Fibroblast of gingiva (primary cell): ENCODE data around the gene ARHGAP4.
A peak's percentile ranks its signal among the peaks of the same experiment; 100 is the strongest.

Source experiments
- DNase-seq: peaks from one replicate; pipeline ENCODE4 v3.0.0-alpha.2; 2011; ENCODE audit warnings: low read depth

Gene ARHGAP4

DNA sequence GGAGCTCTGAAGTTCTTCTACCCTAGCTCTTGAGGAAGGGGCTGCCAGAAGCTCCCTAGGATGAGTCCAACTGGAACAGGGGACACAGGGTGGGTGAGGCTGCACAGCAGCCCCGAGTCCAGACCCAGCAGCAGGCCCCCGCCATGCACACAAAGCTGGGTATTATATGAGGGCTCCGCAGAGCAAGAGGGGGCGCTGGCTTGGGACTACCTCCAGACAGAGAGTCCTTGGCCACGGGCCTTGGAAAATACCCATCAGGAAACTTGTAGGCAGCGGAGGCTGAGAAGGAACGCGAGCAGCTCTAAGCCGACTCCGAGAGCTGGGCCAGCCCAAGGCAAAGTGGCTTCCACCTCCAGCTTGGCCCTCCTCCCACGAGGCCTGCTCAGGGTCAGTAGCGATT lies 37.5 kb upstream of the ARHGAP4 start:
- DNase-seq, result no peak

DNA sequence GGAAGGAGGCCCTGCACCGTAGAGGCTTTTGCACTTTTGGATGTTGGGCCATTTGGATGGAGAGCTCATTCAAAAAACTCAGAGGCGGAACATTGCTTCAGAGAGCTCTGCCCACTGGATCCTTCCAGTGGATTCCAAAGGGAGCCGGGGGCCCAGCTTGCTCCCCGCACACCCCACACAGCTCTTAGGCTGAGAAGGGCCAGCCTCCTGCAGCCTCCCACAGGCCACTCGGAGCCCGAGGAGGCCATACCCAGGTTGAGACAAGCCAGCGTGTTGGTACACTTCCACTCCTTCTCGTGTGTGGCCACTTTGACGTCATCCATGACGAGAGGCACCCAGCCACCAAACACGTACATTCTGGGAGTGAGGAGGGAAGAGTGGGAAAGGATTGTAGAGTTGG lies 35.2 kb upstream of the ARHGAP4 start:
- DNase-seq, result no peak

DNA sequence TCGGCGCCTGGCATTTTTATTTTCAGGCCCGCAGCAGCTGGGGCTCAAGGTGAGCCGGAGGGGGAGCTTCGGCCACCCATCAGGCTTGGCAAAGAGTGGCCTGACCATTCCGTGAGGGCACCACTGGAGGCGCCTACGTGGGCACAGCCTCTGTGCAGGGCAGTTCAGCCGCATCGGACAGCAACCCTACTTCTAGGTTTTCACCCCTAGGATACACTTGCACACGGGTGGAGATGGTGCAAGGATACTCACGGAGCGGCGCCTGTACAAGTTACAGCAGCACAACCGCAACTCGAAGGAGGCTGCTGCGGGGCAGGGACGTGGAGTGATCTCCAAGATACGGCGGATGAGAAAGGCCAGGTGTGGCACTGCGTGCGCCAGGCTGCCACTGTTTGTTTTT lies 34.7 kb upstream of the ARHGAP4 start:
- no peak for DNase-seq

DNA sequence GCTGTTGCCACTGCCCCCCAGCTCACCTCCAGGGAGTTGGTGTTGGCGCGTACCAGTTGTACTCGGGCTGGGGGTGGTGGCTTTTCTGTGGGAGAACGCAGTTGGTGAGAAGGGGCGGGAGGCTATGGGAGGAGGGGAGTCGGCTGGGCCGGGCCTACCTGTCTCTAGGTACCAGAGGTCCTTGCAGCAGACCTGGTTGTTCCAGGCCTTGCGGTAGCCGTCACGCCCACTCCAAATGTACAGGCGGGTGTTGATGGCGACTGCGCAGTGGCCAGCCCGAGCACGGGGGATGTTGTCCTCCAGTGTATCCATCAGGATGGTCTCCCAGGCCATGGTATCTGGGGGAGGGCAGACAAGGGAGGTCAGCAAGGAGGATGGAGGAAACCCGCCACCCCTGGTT lies 34.0 kb upstream of the ARHGAP4 start:
- no peak for DNase-seq

DNA sequence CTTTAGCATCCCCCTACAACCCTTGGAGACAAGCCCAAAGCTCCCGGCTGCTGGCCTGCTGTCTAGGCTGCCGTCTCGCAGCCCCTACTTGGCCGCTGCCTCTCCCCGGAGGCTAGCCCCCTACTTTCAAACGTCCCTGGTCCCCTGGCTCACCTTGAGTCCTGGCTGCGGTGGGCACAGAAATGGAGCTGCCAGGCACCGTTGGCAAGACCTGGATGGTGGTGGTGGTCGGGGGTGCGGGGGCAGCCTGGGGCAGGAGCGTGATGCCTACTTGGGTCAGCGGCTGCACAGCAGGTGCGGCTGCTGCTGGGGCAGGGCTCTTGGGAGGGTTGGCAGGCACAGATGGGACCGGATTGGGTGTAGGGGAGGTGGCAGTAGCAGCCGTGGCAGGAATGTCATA lies 33.6 kb upstream of the ARHGAP4 start:
- DNase-seq, result no peak

DNA sequence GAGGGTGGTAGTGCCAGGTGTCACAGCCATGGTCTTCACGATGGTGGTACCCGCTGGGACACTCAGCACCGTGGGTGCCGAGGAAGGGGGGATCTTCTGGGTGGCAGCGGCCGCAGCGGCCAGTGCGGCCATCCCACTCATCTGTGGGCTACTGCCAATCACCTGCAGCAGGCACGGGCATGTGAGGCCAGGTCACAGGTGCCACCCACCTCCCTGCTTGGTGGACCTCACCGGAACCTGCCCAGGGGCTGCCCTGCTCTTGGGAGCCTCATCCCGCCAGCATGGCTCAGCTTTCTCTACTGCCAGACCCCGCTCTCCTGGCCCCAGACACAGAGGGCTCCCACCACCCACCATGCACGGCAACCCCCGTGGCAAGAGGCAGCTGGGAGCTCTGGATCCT lies 32.5 kb upstream of the ARHGAP4 start:
- DNase-seq, result no peak

DNA sequence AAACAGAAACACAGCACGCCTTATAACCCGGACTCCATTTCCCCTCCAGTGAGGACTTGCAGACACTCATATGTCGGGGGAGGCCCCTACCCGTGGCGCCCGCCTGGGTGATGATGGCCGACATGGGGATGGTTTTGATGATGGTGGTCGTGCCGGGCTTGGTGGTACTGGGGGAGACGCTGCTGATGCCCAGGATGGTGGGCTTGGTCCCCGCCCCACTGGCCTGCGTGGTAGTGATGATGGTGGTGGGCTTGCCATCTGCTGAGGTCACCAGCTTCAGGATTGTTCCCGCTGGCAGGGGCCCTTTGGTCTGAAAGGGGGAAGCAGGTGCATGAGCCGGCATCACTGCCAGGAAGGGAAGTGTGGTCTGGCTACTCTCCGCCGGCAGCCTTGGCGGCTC lies 31.2 kb upstream of the ARHGAP4 start:
- DNase-seq, result no peak

DNA sequence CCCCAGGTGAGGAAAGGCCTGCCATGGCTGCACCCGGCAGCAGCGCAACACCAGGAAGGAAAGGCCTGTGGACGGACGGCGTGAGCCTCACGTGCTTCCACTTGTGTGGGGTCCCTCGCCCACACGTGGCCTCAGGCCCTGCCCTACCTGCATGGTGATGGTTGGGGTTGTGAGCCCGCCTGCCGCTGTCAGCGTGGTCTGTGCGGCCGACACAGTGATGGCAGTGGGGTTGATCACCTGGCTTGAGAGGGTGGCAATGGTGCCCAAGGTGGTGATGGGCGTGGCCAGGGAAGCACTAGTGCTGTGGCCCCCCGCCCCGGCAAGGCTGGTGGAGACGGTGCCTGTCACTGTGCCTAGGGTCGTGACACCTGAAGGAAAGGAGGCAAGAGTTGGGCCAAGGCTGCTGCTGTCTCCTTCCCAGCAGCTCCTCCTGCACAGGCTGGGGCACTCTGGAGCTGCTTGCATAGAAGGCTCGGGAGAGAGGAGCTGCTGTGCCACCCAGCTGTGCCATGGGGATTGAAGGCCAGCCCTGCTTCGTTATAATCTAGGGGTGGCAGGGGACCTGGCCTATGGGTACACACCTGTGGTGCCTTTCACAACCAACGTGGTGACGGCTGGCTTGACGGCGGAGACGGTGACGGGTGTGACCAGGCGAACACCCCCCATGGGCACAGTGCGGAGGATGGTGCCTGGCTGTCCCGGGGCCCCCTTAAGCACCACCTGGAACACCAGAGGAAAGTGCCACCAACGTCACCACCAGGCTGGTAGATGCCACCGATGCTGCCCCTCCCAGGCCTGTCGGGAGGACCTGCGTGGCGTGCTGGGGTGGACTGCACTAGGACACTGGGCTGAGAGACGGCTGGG lies 30.2 kb upstream of the ARHGAP4 start:
- DNase-seq, result no peak

DNA sequence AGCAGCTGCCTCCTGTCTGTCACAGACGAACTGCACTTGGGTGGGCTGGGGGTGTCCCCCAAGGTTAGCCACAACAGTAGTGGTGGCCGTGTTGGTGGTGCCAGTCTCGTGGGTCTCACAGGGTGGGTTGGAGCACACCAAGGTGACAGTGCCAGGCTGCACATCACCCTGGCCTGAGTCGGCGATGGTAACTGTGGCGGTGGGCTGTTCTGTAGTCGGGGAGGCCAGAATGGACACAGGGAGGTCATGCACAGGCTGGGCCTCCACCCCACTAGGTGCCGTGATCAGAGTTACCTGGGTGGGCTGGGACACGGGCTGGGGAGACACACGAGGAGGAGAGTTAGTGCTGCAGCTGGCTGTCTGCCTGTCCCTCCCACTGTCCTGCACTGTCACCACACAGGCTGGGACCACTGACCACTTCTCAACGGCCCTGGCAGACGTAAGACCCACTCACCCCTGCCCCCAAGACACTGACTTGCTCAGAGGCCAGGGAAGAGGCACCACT lies 29.2 kb upstream of the ARHGAP4 start:
- no peak for DNase-seq

DNA sequence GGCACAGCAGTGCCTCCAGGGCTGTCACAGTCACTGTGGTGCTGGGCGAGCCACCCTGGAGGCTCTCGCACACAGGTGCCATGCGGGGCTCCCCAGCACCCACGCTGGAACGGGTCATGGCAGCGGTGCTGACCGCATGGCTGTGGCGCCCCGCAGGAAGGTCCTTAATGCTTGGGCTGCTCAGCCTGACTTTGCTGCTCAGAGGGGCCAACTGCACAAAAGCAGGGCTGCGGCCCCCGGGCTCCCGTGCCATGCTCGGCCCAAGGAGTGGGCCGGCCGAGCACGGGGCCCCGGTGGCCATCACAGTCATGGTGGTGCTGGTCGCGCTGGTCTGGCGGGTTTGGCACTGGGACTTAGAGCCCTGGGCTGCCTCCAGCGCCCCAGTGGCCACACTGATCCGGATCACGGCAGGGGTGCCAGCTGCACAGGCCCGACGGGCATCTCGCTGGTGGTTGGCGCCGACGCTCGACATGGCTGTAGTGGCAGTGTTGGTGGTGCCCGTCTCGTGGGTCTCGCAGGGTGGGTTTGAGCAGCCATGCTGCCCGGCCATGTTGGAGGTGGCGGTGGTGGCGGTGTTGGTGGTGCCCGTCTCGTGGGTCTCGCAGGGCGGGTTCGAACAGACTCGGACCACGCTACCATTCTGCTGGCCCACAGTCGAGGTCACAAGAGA lies 28.6 kb upstream of the ARHGAP4 start:
- DNase-seq, result no peak

DNA sequence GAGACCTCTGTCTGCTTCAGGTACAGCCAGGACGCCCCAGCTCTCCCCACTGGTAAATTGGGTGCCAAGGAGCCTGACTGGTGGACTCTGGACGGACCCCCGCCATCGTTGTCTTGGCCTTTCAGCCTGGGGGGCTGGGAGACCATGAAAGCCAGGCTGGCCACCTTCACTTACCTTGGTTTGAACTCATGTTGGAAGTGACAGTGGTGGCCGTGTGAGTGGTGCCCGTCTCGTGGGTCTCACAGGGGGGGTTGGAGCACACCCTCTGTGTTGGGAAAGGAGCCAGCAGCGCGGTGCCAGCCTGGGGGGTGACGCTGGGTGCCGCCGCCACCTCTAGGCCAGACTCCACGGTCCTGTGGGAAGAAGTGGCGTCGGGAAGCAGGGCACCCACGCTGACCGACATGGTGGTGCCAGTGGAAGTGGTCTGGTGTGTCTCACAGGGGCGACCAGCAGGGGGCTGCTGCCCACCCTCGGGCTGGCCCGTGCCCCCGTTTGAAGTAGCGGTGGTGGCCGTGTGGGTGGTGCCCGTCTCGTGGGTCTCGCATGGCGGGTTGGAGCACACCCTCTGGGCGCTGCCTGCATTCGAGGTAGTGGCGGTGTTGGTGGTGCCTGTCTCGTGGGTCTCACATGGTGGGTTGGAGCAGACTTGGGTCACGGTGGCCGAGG lies 28.0 kb upstream of the ARHGAP4 start:
- DNase-seq, result no peak

DNA sequence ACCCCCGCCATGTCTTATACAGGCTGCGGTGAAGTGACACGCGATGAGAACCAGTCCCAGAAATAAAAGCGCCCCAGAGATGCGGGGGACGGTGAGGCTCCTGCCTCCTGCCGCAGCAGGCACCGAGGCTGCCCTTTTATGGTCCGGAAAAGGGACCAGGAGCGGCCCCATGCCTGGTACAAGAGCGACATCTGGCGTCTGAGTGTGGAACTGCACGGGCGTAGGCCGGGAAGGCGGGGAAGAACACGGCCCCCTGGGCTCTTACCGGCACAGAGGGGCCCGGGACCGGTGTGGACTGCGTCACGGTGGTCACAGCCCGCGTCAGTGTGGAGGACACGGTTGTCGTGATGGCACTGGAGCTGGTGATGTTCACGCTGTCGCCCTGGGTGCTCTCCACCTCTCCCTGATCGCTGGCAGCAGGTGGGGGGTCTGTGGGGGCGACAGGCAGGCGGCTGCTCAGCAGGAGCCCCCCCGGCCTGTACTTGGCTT lies 27.3 kb upstream of the ARHGAP4 start:
- peak; percentile 41 for DNase-seq

DNA sequence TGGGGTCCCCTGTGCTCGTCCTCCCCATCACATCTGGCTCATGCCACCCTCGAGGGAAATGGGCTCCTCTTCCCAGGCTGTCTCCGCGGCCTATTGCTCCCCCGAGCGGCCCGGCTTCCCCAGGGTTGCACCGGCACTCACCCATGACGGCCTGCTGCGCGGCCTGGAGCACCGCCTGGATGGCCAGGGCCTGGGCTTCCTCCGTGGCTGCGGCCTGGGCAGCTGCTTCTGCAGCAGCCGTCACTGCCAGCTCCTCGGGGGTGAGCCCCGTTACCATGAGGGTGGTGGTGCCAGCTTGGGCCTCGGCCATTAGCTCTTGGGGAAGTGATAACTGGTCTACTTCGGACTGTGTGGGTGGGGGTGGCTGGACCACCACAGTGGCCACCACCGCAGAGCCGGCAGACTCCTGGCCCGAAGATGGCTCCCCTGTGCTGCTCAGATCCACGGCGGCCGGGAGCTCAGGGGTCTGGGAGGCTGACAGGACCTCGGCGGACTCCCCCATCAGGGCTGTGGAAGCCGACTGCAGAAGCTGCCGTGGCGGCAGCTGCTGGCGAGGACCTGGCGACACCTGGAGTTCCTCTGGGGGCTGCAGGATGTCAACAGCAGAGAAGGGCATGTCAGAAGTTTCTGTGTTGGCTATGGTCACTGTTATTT lies 26.4 kb upstream of the ARHGAP4 start:
- no peak for DNase-seq

DNA sequence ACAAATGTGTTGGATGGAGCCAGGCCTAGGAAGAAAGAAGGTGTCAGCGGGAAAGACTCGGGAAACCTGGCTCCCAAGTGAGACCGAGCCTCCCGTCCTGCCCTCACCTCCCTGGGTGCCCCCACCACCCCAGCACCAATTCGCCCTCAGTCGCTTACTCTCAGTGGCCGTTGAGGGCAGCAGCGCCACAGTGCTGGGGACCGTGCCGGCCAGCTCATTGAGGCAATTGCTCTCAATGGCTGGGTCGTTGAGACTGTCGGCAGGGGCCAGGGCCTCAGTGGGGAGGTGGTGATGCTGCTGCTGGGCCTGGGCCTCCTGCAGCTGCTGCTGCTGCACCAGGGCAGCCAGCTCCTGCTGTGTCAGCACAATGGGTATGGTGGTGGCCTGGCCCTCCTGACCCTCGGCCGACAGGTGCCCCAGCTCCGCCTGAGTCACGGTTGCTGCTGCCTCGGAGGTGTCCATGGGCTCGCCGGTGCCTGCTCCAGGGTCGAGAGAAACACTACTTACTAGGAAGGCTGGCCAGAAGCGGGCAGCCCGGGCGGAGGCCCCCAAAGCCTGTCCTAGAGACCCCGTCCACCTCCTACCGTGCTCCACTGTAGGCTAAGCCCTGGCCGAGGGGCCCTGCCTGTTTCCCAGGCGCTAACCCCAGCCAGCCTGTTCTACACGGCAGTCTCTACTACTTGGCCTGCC lies 25.8 kb upstream of the ARHGAP4 start:
- no peak for DNase-seq

DNA sequence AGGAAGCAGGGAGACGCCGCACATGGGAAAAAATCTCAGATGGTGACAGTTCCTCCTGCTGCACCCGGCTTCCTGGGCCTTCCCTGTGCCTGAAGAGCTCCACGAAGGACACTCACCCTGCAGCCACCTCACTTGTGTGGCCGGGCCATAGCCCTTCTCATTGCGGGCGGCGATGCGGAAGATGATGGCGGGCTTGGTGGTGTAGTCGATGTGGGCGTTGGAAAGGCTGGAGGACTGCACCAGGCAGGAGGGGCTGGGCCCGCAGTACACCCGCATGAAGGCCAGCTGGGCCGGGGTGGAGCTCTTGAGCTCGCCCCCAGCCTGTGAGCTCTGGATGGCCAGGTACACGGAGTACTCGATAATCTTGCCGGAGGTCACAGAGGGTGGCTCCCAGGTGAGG lies 24.1 kb upstream of the ARHGAP4 start:
- no peak for DNase-seq

DNA sequence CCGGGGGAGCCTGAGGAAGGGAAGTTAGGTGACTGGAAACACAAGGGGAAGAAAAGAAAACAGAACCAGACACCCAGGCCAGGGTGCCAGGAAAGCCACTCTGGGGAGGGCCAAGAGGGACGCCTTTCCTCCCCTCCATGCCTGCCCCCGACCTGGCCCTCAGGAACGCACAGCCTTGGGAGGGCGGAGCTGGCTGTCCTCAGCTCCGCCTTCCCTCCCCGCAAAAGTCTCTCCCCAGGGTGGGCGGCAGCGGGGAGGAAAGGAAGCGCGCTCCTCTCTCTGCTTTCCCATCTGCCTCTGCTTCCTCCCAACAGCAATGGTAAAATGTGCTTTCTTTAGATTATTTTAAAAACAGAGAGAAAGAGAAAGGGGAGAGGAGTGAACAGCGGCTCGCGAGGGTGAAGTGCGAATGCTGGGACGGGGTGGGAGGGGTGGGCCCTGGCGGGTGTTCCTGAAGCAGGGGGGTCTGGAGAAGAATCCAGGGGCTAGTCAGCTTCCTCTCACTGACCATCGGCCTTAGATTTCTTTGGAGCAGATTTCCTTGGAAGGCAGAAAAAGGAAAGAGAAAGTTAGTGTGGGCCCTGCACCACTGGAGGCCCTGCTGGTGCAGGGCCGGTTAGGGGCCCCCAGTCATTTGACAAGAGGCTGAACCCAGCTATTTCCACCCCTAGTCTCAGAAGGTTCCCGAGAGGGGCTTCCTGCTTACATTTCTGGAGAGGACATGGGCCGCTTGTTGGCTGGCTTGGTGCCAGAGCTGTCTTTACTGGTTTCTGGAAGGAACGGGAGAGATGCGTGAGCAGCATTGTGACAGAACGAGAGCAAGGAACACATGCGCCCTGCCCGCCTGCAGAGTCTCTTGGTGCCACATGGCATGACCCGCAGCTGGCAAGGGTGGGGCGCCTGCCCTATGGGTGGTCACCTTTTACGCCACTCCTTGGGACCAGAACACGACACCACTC lies 23.1 kb upstream of the ARHGAP4 start:
- no peak for DNase-seq

DNA sequence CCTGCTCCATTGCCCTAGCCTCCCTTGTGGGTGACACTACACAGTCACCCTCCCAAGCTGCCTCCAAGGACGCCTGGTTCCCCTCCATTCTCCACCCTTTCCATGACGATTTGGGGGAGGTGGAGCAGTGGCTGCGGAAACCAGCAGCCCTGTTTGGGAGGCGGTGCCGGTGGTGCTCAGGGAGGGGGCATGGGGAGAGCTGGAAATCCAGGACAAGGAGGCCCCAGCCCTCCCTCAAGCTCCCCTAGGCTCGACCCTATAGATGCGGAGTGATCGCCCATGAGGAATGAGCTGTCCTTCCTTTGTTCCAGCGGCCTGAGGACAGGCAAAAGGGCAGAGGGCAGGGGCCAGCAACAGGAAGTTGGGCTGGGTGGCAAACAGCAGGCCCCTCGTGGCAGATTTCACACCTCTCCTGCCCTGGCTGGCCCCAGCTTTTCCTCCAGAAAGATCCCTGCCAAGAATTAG lies 22.0 kb upstream of the ARHGAP4 start:
- DNase-seq, result no peak

DNA sequence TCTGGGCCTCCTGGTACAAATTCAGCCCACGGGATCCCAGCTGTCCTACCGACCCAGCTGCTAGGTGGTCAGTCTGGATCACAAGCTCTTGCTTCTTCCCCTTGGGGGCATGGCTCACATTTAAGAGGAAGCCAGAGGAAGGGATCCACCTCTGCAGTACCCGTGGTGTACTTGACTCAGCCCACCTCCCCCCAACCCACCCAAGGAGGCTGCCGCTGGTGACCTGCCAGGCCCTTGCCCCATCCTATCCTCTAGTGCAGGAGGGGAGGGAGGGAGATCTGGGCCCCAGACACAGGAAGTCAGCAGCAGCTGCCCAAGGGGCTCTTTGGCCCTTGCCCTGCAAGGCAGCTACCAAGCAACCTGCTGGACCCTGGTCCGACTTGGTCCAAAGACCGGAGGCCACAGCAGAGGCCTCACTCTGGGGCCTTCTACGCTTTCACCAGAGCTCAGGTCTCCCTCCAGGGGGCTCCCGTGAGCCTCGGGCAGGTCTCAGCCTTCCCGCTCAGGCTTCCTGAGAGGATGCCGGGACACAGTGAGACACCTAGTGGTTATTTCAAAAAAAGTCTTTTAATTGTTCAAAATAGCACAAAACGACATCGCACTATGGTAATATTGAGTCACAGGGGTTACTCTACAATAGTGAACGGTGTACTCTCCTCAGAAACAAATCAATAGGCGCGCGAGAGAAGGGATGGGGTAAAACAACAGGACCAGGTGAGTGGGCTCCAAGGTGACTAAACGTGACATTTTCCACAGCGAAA lies 21.1 kb upstream of the ARHGAP4 start:
- peak; percentile 56 for DNase-seq
